ENCODE data around the gene SMOC1.

DNA sequence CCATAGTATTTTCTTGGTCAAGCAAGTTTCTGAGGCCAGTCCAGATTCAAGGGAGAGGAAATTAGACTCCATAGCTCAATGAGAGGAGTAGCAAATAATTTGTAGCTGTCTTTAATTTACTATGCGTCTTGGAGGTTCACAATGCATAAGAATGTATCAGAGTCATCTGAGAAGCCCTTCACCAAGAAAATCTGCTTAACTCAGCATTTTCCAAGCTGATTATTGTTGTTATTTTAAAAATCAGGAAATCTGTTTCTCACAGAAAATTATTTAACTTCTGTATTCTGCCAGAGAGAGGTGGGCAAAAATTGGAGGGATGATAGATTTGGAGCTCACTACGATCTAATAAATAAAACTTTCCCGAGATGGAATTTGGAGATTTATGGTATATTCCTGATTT is 72.0 kb downstream of the SMOC1 start:
- TF ChIP-seq BHLHE40 (IDR thresholded peaks at IDR 0.05; ENCODE audit: borderline replicate concordance), result no peak
- TF ChIP-seq ARNT (IDR thresholded peaks at IDR 0.05), result no peak
- TF ChIP-seq FOXA1 (IDR thresholded peaks at IDR 0.05), result no peak
- no peak for TF ChIP-seq CTBP1 (IDR thresholded peaks at IDR 0.05; ENCODE audit: borderline replicate concordance)
- no peak for TF ChIP-seq SUZ12 (IDR thresholded peaks at IDR 0.05)
